Measurements from ENCODE around the gene SOX13. TPM values are rescaled to one million over a fixed set of nuclear protein-coding genes. Genes with fewer than 3 reads are reported as not detected.

SOX13 gene
- total and polyA plus RNA-seq, 2 of the 4 experiments (the other 2 are of a cell fraction), result 0.54 to 3.5 TPM

- intact Hi-C loops (cut with micrococcal nuclease) (no loop called here), dilution Hi-C loops (cut with HindIII; ENCODE audit: low sequenced_read_pairs, unreplicated experiment) (no loop called here), in situ Hi-C loops (cut with MboI; ENCODE audit: low sequenced_read_pairs) (no loop called here)
- H3K79me1 ChIP-seq (ENCODE audit: low read depth in 1 of 2, low read length in 2 of 2), result peaks cover 7 to 18% of the 10 kb centered on the region in 2 experiments
- H3K9me1 ChIP-seq (ENCODE audit: insufficient read depth, low read length), result peaks cover 15% of the 10 kb centered on the region
- no peak overlapping the region for H3K4me3 ChIP-seq (ENCODE audit: insufficient read depth, low read depth, low read length)
- ATAC-seq (ENCODE audit: low read depth) (no peak), DNase-seq (no peak)
- no peak for TF ChIP-seq MAFK (IDR thresholded peaks at IDR 0.05; ENCODE audit: low read depth, low read length)
- TF ChIP-seq FOS (IDR thresholded peaks at IDR 0.05; ENCODE audit: low read depth, low read length), result no peak
- TF ChIP-seq POLR2A (IDR thresholded peaks at IDR 0.05; ENCODE audit: low read depth, low read length), result no peak
- no peak for TF ChIP-seq USF2 (IDR thresholded peaks at IDR 0.05; ENCODE audit: low read depth, low read length)
- no peak for TF ChIP-seq RFX5 (IDR thresholded peaks at IDR 0.05; ENCODE audit: low read depth, low read length)
- H3K14ac ChIP-seq (replicated peaks; ENCODE audit: low read depth, low read length), result no peak overlapping the region
- no peak overlapping the region for H3K23ac ChIP-seq (ENCODE audit: low read depth, low read length)
- no peaks in the 10 kb centered on the region for H3K9me3 ChIP-seq (ENCODE audit: control insufficient read depth, insufficient read depth, low read length)
- no peaks in the 10 kb centered on the region for H4K20me1 ChIP-seq (ENCODE audit: insufficient read depth, low read length)
- no peaks in the 10 kb centered on the region for H3K27me3 ChIP-seq (ENCODE audit: control insufficient read depth, insufficient read depth, low read length)
- H2BK15ac ChIP-seq (ENCODE audit: low read depth, low read length), result no peak overlapping the region
- no peak overlapping the region; the same call in 1 of the 2 replicates for H4K91ac ChIP-seq (ENCODE audit: insufficient read depth, low read depth, low read length)
- H4K5ac ChIP-seq (ENCODE audit: low read depth, low read length), result no peak overlapping the region
- H3K4me2 ChIP-seq (ENCODE audit: low read depth, low read length), result no peak overlapping the region
- H3K56ac ChIP-seq (ENCODE audit: extremely low read depth, insufficient read depth, low read length), result no peak overlapping the region
- no peaks in the 10 kb centered on the region for H3K36me3 ChIP-seq (ENCODE audit: control insufficient read depth, insufficient read depth, low read length)
- H3K4me1 ChIP-seq (ENCODE audit: control insufficient read depth, insufficient read depth, low read length), result peaks cover 19% of the 10 kb centered on the region
- BruUV-seq (replicated peaks), result no TSS peak
- no peak overlapping the region for H2BK20ac ChIP-seq (ENCODE audit: low read depth, low read length)
- no peak overlapping the region for H3K27ac ChIP-seq (ENCODE audit: insufficient read depth, low read length)
- H2BK5ac ChIP-seq (ENCODE audit: low read depth, low read length, poor library complexity, severe bottlenecking), result peak overlapping the region; percentile 17
- H3K4ac ChIP-seq (ENCODE audit: low read depth, low read length), result no peak overlapping the region
- POLR2A ChIA-PET (ENCODE audit: unreplicated experiment), result no interaction called here
- no peak overlapping the region for H4K8ac ChIP-seq (ENCODE audit: low read depth in 2 of 2, low read length in 2 of 2)
- no peak overlapping the region for H3K18ac ChIP-seq (ENCODE audit: low read depth, low read length)
- H3K9ac ChIP-seq (ENCODE audit: low read depth, low read length), result no peak overlapping the region
- 0 out of 2 replicates have a peak overlapping the region, but pooled peaks have one; percentile 20 for H2AK5ac ChIP-seq (ENCODE audit: low read depth, low read length)
- CTCF ChIA-PET, result no interaction called here
- no CpG with 5 or more reads among the region's 8 CpGs for WGBS, 2 experiments (ENCODE audit: extremely low coverage in 2 of 2, insufficient read length in 1 of 2)
- H2AFZ ChIP-seq (replicated peaks; ENCODE audit: low read length, poor library complexity), result no peak overlapping the region
- no peak overlapping the region for H2AK9ac ChIP-seq (replicated peaks; ENCODE audit: low read depth, low read length, poor library complexity)
- H2BK120ac ChIP-seq (ENCODE audit: low read depth, low read length), result no peak overlapping the region
Measured at GRCh38 chr1:204081791-204082513, 9.0 kb downstream of the SOX13 start.
